Suprapubic skin (tissue), 4 donors: ENCODE results near the gene INSYN2B.

Experiments
- CTCF ChIP-seq, 2 donors: fragments of 200-600 bp in 1 of 2; fragments of 450-650 bp in 1 of 2; sonication (generic) in 1 of 2; IDR thresholded peaks; one replicate each; pipeline ENCODE4 v1.5.1; 2016 to 2019; ENCODE audit warnings: antibody characterized with exemption in 2 of 2, mild to moderate bottlenecking in 1 of 2, moderate library complexity in 1 of 2
- EP300 ChIP-seq: sonication (generic); formaldehyde crosslinking; IDR thresholded peaks from one replicate; pipeline ENCODE4 v1.6.1; 2017; ENCODE audit warnings: antibody characterized with exemption
- POLR2A ChIP-seq, 2 donors: fragments of 450-650 bp; IDR thresholded peaks; one replicate each; pipeline ENCODE4 v1.6.1; 2017; ENCODE audit warnings: antibody characterized with exemption in 2 of 2, mild to moderate bottlenecking in 2 of 2, moderate library complexity in 2 of 2
- POLR2AphosphoS5 ChIP-seq, 3 donors: sonication (generic); formaldehyde crosslinking; IDR thresholded peaks; one replicate each; pipeline ENCODE4 v1.6.1; 2017; ENCODE audit warnings: antibody characterized with exemption in 3 of 3

- no peak for TF ChIP-seq EP300
- no peak for TF ChIP-seq CTCF (IDR thresholded peaks at IDR 0.05)
- TF ChIP-seq POLR2AphosphoS5 (IDR thresholded peaks at IDR 0.05) = no peak
- TF ChIP-seq POLR2A (IDR thresholded peaks at IDR 0.05) = no peak
Measured at GRCh38 chr5:170012622-170013021, 32.3 kb upstream of the INSYN2B start.
